HG02678 (cell line): ENCODE measurements around the gene IGF2BP3.

ENCODE experiments used
- ATAC-seq: cut with Tn5 transposase; IDR thresholded peaks from one replicate; pipeline ENCODE4 v1.9.1; 2021; ENCODE audit warnings: mild to moderate bottlenecking, moderate library complexity; ENCODE audit not compliant: unreplicated experiment

The IGF2BP3 gene

GRCh38 chr7:23298885-23299769 lies 171.2 kb downstream of the IGF2BP3 start, which contains the start of gene MALSU1:
Gene MALSU1 (plus strand): TSS chr7:23299339. CDS start chr7:23299353, 14 bp downstream.
- ATAC-seq, result peak; percentile 100

- ATAC-seq, result no peak
These were observed 172.0 kb downstream of the IGF2BP3 start for GRCh38 chr7:23298141-23298881.

- no peak for ATAC-seq
These were observed 174.9 kb downstream of the IGF2BP3 start for GRCh38 chr7:23295401-23295697.

- ATAC-seq, result no peak
These were observed 175.5 kb downstream of the IGF2BP3 start for GRCh38 chr7:23294549-23295400.

GRCh38 chr7:23293500-23294073 lies 176.7 kb downstream of the IGF2BP3 start:
- ATAC-seq, result no peak

- no peak for ATAC-seq
These were observed 177.7 kb downstream of the IGF2BP3 start for GRCh38 chr7:23292623-23293022.

GRCh38 chr7:23291957-23292560 lies 178.2 kb downstream of the IGF2BP3 start:
- ATAC-seq, result no peak

GRCh38 chr7:23290993-23291392 lies 179.3 kb downstream of the IGF2BP3 start:
- ATAC-seq, result no peak

- ATAC-seq, result no peak
These were observed 182.7 kb downstream of the IGF2BP3 start for GRCh38 chr7:23287612-23288011.

- no peak for ATAC-seq
These were observed 184.3 kb downstream of the IGF2BP3 start for GRCh38 chr7:23285657-23286646.

GRCh38 chr7:23284871-23285270 lies 185.4 kb downstream of the IGF2BP3 start:
- ATAC-seq, result no peak

GRCh38 chr7:23283086-23283485 lies 187.2 kb downstream of the IGF2BP3 start:
- no peak for ATAC-seq

- ATAC-seq, result no peak
These were observed 190.3 kb downstream of the IGF2BP3 start for GRCh38 chr7:23279819-23280525.

GRCh38 chr7:23277359-23277989 lies 192.8 kb downstream of the IGF2BP3 start:
- peak; percentile 33 for ATAC-seq

- no peak for ATAC-seq
These were observed 193.3 kb downstream of the IGF2BP3 start for GRCh38 chr7:23276947-23277346.

- ATAC-seq, result no peak
These were observed 193.9 kb downstream of the IGF2BP3 start for GRCh38 chr7:23276376-23276775.

- ATAC-seq, result no peak
These were observed 194.4 kb downstream of the IGF2BP3 start for GRCh38 chr7:23275912-23276311.

GRCh38 chr7:23273141-23273599 lies 197.1 kb downstream of the IGF2BP3 start:
- peak; percentile 97 for ATAC-seq
